ENCODE results near the gene RPL36.
A peak's percentile ranks its signal among the peaks of the same experiment; 100 is the strongest.
"Not testable (repeated sequence)": the region's sequence is repeated elsewhere in the genome, so short reads cannot be mapped to it uniquely, and the experiment has no call there.

RPL36 gene

DNA sequence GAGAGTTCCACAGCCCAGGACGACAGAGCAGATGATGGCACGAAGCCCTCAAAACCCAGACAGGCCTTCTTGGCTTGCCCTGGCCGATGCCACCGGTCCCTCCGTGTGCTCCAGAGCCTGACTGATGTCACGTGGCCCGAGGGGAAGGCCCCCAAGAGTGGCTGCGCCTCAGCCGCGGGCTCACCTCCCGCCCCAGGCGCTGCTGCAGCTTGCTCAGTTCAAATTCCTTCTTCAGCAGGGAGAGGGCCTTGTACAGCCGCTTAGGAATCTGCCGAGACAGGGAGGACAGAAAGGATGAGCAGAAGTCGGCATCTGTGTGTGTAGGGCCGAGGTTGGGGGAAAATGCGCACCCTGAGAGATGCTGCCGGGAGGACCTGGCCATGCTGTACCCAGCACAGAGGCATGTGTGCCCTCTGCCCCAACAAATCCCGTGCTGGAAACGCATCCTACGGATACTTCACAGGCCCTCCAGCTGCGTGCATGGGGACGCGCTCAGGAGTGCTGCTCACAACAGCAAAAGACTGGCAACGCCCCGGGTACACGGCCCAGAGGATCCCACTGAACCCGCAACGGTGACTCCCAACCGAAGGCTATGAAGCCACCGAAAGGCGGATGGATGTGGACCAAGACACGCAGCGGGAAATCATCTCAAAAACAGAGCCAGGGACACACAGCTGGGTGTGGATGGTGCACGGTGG is 16.9 kb downstream of the RPL36 start:
- DNase-seq (ENCODE audit: low read depth), result no peak

DNA sequence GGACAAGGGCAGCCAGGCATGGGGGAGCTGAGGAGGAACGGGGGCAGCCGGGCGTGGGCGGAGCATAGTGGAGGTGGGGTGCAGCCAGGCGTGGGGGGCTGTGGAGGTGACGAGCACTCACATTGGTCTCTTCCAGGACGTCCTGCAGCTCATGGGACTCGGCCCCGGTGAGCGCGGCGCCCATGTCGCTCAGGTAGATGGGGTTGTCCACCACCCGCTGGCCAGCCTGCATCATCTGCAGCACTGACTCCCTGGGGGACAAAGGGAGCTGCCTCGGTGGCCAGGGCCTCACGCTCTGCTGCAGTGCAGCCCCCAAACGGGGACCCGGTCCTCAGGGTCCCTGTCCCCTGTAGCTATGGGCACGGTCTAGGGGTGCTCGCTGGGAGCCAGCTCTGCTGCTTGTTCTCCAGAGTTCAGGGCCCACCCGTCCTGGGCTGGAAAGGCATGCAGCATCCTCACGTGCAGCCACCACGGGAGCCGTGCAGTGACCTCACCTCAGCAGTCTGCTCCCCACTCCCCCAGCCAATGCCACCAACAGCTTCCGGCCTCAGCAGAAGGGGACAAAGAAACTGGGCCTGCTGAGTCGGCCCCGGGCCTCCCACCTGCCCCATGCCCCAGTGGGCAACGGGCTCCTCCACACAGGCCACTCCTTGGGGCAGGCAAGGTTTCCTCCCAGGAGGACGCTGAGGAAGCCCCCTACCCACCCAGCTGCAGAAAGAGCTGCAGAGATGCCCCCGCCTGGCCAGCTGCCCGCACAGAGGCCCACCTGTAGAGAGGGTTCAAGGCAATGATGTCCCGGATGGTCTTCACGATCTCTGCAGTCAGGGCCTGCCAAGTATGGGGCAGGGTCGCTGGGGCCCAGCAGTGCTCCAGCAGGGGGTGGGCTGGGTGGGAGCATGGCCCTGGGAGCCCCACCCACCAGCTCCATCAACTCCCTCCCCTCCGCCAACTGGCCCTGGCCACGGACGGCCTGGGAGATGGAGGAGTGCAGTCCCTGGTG is 17.8 kb downstream of the RPL36 start:
- no peak for DNase-seq (ENCODE audit: low read depth)

DNA sequence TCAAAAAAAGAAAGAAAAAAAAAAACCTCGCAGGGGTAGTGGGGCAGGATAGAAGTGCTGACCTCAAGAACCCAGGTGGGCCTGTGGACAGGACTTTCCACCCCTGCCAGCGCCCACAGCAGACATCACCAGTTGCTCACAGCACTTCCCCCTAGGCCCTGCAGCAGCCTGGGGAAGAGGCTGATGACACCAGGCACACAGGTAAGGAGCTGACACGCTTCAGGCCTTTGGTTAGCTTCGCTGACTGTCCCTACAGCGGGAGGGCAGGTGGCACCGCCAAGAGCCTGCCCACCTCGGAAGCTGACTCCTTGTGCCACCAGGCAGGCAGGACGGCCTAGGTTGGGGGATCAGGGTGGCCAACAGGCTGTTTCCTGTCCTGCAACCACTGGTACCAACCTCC is 20.9 kb downstream of the RPL36 start:
- no peak for DNase-seq (ENCODE audit: low read depth)

- no peak for DNase-seq (ENCODE audit: low read depth)
These were observed 21.6 kb downstream of the RPL36 start for GRCh38 chr19:5711713-5712161.

GRCh38 chr19:5713228-5713627 is 23.1 kb downstream of the RPL36 start:
- no peak for DNase-seq (ENCODE audit: low read depth)

- DNase-seq (ENCODE audit: low read depth), result no peak
These were observed 24.7 kb downstream of the RPL36 start for GRCh38 chr19:5714816-5715215.

GRCh38 chr19:5717215-5717935 is 27.3 kb downstream of the RPL36 start:
- DNase-seq (ENCODE audit: low read depth), result no peak

DNA sequence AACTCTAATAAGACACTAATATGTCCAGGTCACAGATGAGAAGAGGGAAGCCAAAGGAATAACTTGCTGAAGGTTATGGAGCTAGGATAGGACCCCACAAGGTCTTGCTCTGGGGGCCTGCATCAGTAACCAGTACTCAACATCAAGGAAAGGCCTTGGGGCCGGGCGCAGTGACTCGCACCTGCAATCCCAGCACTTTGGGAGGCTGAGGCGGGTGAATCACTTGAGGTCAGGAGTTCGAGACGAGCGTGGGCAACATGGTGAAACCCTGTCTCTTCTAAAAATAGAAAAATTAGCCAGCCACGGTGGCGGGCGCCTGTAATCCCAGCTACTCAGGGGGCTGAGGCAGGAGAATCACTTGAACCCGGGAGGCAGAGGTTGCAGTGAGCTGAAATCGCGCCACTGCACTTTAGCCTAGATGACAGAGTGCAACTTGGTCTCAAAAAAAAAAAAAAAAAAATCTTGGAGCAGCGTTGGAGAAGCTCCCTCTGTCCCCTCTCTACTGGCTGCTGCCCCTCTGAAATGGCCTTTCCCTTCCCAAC is 28.0 kb downstream of the RPL36 start:
- no peak for DNase-seq (ENCODE audit: low read depth)

GRCh38 chr19:5718579-5719273 is 28.6 kb downstream of the RPL36 start:
- peak; percentile 52 for DNase-seq (ENCODE audit: low read depth)

- no peak for DNase-seq (ENCODE audit: low read depth)
These were observed 29.3 kb downstream of the RPL36 start for GRCh38 chr19:5719274-5719960.

- peak; percentile 95 for DNase-seq (ENCODE audit: low read depth)
These were observed 30.1 kb downstream of the RPL36 start, which contains the start of the genes CATSPERD and LONP1 for GRCh38 chr19:5719961-5720790. Gene CATSPERD, plus strand, starts transcription at chr19:5720637. Its CDS starts 101 bp downstream, at chr19:5720738. Gene LONP1, minus strand, starts transcription at chr19:5720146. Its CDS starts 14 bp downstream, at chr19:5720132.

- no peak for DNase-seq (ENCODE audit: low read depth)
These were observed 37.5 kb downstream of the RPL36 start for GRCh38 chr19:5727453-5728050.

- DNase-seq (ENCODE audit: low read depth), result not testable (repeated sequence)
These were observed 43.1 kb downstream of the RPL36 start for GRCh38 chr19:5733172-5733571.

GRCh38 chr19:5738423-5738822 is 48.3 kb downstream of the RPL36 start:
- no peak for DNase-seq (ENCODE audit: low read depth)

Measured in HS-5 (cell line).